ENCODE results near the gene KIF7.

DNA sequence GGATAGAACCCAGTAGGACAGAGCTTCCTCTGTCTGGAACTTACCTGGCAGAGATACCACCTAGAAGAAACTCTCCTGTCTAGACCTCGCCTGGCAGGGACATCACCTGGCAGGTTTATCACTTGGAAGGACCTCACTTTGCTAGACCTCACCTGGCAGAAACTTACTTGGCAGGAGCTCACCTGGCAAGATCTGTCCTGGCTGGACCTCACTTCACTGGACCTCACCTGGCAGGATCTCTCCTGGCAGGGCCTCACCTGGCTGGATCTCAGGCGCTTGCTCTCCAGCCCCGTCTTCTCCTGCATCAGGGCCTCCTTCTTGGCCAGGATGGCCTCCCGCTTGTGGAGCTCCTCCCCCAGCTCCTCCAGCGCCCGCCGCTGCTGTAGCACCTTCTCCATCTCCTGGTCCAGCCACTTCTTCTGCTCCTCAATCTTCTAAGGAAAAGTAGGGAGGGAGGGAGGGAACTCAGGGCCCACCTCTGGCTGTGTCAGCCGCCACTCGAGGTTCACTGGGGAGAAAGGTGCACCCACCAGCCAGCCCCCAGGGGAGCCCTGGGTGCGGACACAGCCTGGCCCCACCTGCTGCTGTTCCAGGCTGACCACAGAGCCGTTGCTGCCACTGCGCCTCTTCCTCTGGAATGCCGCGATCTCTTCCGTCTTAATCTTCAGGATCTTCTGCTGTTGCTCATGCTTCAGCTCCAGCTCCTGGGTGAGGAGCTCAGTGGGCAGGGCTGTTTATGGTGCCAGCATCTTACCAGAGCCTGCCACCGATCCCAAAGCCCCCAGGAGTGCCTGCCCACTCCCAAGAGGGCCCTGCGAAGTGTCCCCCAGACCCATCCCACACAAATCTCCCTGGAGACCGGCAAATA, 22.5 kb downstream of the KIF7 start:
- TF ChIP-seq CTCF (IDR thresholded peaks at IDR 0.05) (no peak), POLR2A (IDR thresholded peaks at IDR 0.05) (no peak)
